Nephron (organoid): Measurements from ENCODE around the gene LRRC8C.

Source experiments
- H3K27ac Mint-ChIP-seq, 3 experiments: 2 replicates each; pipeline ENCODE4 v1.8.0; 2020; ENCODE audit warnings: mixed read lengths in 3 of 3, mild to moderate bottlenecking in 2 of 3, moderate library complexity in 1 of 3
- H3K27me3 Mint-ChIP-seq: 2 replicates; pipeline ENCODE4 v1.8.0; 2021; ENCODE audit warnings: low read depth, mild to moderate bottlenecking, moderate library complexity, mixed read lengths
- H3K36me3 Mint-ChIP-seq: 2 replicates; pipeline ENCODE4 v1.8.0; 2020; ENCODE audit warnings: low read depth, mixed read lengths
- H3K4me1 Mint-ChIP-seq: 2 replicates; pipeline ENCODE4 v1.8.0; 2020; ENCODE audit warnings: mixed read lengths
- H3K4me3 Mint-ChIP-seq, 3 experiments: 2 replicates each; pipeline ENCODE4 v1.8.0; 2020; ENCODE audit warnings: mild to moderate bottlenecking in 3 of 3, mixed read lengths in 3 of 3, moderate library complexity in 2 of 3
- H3K9me3 Mint-ChIP-seq: 2 replicates; pipeline ENCODE4 v1.8.0; 2020; ENCODE audit warnings: mixed read lengths
- CTCF ChIP-seq, 3 experiments: fragments of 200-600 bp; sonication (generic); IDR thresholded peaks; one replicate each; pipeline ENCODE4 v1.5.0; 2021; ENCODE audit warnings: antibody characterized with exemption in 3 of 3; ENCODE audit not compliant: unreplicated experiment in 3 of 3

The LRRC8C gene

GRCh38 chr1:89633800-89634625, 1.1 kb downstream of the LRRC8C start:
- Mint-ChIP-seq H3K27ac (no peak overlapping the region), H3K27me3 (peaks cover 50% of the 10 kb centered on the region), H3K36me3 (no peaks in the 10 kb centered on the region), H3K9me3 (no peaks in the 10 kb centered on the region), H3K4me3 (peak overlapping the region; percentile 84 to 89 (median 88)), H3K4me1 (no peaks in the 10 kb centered on the region)
- no peak for TF ChIP-seq CTCF (IDR thresholded peaks at IDR 0.05; ENCODE audit: unreplicated experiment in 3 of 3)

GRCh38 chr1:89635825-89636815, 3.2 kb downstream of the LRRC8C start:
- TF ChIP-seq CTCF (IDR thresholded peaks at IDR 0.05; ENCODE audit: unreplicated experiment in 3 of 3): no peak
- no peaks in the 10 kb centered on the region for H3K4me1 Mint-ChIP-seq
- H3K9me3 Mint-ChIP-seq: no peaks in the 10 kb centered on the region
- no peaks in the 10 kb centered on the region for H3K36me3 Mint-ChIP-seq
- H3K27me3 Mint-ChIP-seq: peaks cover 42% of the 10 kb centered on the region
- peak overlapping the region; percentile 15 to 47 (median 29) for H3K4me3 Mint-ChIP-seq
- no peak overlapping the region for H3K27ac Mint-ChIP-seq

GRCh38 chr1:89637496-89637895, 4.6 kb downstream of the LRRC8C start:
- Mint-ChIP-seq H3K27ac (no peak overlapping the region), H3K9me3 (no peaks in the 10 kb centered on the region), H3K4me1 (no peaks in the 10 kb centered on the region), H3K36me3 (no peaks in the 10 kb centered on the region), H3K27me3 (peaks cover 28% of the 10 kb centered on the region), H3K4me3 (no peak overlapping the region)
- TF ChIP-seq CTCF (IDR thresholded peaks at IDR 0.05; ENCODE audit: unreplicated experiment in 3 of 3): no peak

DNA sequence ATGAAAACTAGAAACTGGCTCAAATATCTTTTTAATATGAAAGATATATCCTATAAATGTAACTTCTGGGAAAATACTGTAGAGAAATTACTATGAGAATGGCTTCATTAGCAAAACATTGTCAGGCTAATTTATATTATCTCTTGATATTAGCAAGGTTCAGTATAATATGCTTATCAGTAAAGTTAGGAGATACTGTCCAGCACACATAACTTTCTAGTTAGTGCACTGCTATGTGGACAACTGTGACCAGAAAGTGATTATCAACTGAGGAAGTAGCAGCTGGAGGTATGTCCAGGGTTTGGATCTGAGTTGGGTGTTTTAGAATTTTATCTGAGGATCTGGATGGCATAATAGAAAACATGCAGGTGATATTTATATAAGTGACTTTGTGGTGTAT, 7.5 kb downstream of the LRRC8C start:
- Mint-ChIP-seq H3K4me3 (no peak overlapping the region), H3K9me3 (peaks cover 5% of the 10 kb centered on the region), H3K27me3 (peaks cover 15% of the 10 kb centered on the region), H3K27ac (no peak overlapping the region), H3K36me3 (peaks cover 4% of the 10 kb centered on the region), H3K4me1 (no peaks in the 10 kb centered on the region)
- TF ChIP-seq CTCF (IDR thresholded peaks at IDR 0.05; ENCODE audit: unreplicated experiment in 3 of 3): no peak

- TF ChIP-seq CTCF (IDR thresholded peaks at IDR 0.05; ENCODE audit: unreplicated experiment in 3 of 3): no peak
- peaks cover 9% of the 10 kb centered on the region for H3K36me3 Mint-ChIP-seq
- no peak overlapping the region for H3K27ac Mint-ChIP-seq
- H3K4me3 Mint-ChIP-seq: no peak overlapping the region
- H3K27me3 Mint-ChIP-seq: peaks cover 3% of the 10 kb centered on the region
- H3K9me3 Mint-ChIP-seq: peaks cover 7% of the 10 kb centered on the region
- H3K4me1 Mint-ChIP-seq: no peaks in the 10 kb centered on the region
These were observed 8.9 kb downstream of the LRRC8C start for GRCh38 chr1:89641781-89642180.
